Hepatic stellate cell (primary cell): ENCODE results near the gene NAT14.

ENCODE experiments used
- DNase-seq: peaks from one replicate; pipeline ENCODE4 v3.0.0; 2011; ENCODE audit warnings: low spot score

NAT14 gene

GRCh38 chr19:55536366-55536765 lies 51.4 kb downstream of the NAT14 start:
- DNase-seq = no peak
